Measurements from ENCODE around the gene MYOF. TPM values are rescaled to one million over a fixed set of nuclear protein-coding genes. Genes with fewer than 3 reads are reported as not detected.

MYOF gene
- total RNA-seq, 3 donors from 2014 or later, result 55.0 to 90.7 (median 85.5) TPM

DNA sequence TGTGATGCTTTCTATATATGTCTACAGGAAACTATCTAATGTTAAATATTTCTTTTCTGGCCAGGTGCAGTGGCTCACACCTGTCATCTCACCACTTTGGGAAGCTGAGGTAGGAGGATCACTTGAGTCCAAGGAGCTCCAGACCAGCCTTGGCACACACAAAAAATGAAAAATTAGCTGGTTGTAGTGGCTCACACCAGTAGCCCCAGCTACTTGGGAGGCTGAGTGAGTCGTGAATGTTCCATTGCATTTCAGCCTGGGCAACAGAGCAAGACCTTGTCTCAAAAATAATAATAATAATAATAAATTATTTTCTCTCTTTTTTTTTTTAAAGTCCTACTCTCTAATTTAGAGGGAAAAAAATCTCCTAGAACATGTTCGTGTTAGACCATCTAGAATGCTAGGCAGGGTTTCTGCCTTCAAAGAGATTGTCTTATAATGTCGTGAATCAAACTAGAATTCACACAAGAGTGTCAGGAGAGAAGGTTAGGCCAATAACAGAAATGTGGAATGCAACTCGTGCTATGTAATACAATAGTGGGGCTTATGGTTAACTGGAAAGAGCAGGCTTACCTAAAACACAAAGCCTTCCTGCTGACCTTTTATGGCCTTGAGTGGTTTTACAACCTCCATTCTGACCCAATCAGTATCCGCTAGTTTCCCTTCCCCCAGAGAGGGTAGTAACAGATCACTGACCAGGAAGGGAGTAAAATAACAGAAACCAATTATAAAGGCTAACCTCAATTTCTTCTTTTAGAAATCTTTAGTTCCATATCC lies 46.3 kb downstream of the MYOF start:
- Histone ChIP-seq H3K36me3 (ENCODE audit: low read depth) (no peaks in the 10 kb centered on the region), H3K4me1 (ENCODE audit: low read depth) (peaks cover 19% of the 10 kb centered on the region), H3K4me3 (no peak overlapping the region), H3K9me3 (no peaks in the 10 kb centered on the region)
- TF ChIP-seq, protein P1, sequence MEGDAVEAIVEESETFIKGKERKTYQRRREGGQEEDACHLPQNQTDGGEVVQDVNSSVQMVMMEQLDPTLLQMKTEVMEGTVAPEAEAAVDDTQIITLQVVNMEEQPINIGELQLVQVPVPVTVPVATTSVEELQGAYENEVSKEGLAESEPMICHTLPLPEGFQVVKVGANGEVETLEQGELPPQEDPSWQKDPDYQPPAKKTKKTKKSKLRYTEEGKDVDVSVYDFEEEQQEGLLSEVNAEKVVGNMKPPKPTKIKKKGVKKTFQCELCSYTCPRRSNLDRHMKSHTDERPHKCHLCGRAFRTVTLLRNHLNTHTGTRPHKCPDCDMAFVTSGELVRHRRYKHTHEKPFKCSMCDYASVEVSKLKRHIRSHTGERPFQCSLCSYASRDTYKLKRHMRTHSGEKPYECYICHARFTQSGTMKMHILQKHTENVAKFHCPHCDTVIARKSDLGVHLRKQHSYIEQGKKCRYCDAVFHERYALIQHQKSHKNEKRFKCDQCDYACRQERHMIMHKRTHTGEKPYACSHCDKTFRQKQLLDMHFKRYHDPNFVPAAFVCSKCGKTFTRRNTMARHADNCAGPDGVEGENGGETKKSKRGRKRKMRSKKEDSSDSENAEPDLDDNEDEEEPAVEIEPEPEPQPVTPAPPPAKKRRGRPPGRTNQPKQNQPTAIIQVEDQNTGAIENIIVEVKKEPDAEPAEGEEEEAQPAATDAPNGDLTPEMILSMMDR (IDR thresholded peaks at IDR 0.05), result no peak
- no peak for DNase-seq
- intact Hi-C loops (cut with DNase I, micrococcal nuclease), result loop anchor here in 1 of 2 donors (10.0 kb wide), 1 partner anchor 51 kb away; no protein-coding TSS in a partner anchor
- ATAC-seq, result peak; percentile 53

DNA sequence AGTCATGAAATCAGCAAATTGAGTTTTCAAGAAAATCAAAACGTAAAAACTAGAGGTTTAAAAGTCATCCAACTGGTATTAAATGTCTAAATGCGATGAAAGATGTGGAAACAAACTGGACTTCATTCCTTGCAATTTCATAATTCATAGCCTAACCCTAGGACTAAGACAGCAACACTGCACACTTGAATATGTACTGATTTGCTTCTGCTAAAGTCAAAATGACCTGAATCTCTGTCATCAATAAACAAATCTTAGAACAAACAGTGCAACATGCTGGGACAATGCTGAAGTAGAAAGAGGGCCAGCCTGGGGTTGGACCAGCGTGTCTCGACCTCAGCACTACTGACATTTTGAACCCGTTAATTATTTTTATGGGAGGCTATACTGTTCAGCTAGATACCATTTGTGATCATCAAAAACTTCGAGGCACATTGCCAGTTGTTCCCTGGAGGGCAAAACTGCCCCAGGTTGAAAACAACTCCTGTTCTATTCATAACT lies 47.1 kb downstream of the MYOF start:
- peaks cover 17% of the 10 kb centered on the region for H3K4me1 ChIP-seq (ENCODE audit: low read depth)

DNA sequence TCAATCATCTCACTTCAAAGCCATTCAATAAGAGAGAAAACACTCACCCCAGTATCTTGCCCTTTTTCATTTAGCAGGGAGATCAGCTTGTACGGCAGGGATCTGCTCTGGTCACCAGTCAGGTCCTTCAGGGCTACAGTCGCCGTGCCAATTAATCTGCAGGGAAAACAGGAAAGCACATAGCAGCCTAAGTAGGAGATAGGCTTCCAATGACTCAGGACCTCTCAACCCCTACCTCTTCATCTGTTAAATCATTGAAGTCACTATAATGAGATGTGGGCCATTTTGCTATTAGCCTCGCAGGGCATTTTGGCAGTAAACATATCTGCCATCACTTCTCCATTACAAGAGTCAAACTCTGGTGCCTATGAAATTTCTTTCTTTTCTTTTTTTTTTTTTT lies 50.8 kb downstream of the MYOF start:
- TF ChIP-seq, protein P1 (IDR thresholded peaks at IDR 0.05), result no peak
- peaks cover 4% of the 10 kb centered on the region for H3K4me1 ChIP-seq (ENCODE audit: low read depth)
- H3K36me3 ChIP-seq (ENCODE audit: low read depth), result no peaks in the 10 kb centered on the region
- H3K9me3 ChIP-seq, result no peaks in the 10 kb centered on the region
- H3K4me3 ChIP-seq, result no peak overlapping the region
- DNase-seq, result no peak
- intact Hi-C loops (cut with DNase I, micrococcal nuclease), result loop anchor here in 1 of 2 donors (10.0 kb wide), 1 partner anchor 47 kb away; no protein-coding TSS in a partner anchor
- ATAC-seq, result no peak

More for the DNA sequence above, 47.1 kb downstream of the MYOF start:
- ATAC-seq (no peak), DNase-seq (no peak)
- Histone ChIP-seq H3K4me3 (no peak overlapping the region), H3K9me3 (no peaks in the 10 kb centered on the region), H3K36me3 (ENCODE audit: low read depth) (no peaks in the 10 kb centered on the region)
- intact Hi-C loops (cut with DNase I, micrococcal nuclease), result loop anchor here in 1 of 2 donors (10.0 kb wide), 1 partner anchor 50 kb away; no protein-coding TSS in a partner anchor
- TF ChIP-seq, protein P1 (IDR thresholded peaks at IDR 0.05), result no peak

DNA sequence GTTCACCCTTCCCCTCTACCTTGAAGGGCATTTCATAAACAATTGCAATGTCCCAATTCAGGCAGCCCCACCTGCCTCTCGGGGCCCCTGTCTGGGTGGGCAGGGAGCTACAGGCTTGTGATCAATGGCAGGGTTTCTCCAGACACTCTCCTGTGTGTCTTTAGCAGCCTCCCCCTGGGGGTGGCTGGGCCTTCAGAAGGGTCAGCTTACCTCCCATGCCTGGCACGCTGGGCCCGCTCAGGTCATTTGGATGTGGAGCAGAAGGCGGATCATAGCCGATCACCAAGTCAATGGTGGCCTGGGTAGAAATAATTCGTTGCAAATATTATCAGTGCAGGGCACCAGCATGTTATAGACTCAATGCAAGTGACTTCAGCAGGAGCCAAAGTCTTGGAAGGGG lies 56.3 kb downstream of the MYOF start:
- TF ChIP-seq, protein P1 (IDR thresholded peaks at IDR 0.05), result no peak
- Histone ChIP-seq H3K4me3 (no peak overlapping the region), H3K36me3 (ENCODE audit: low read depth) (no peaks in the 10 kb centered on the region), H3K9me3 (no peaks in the 10 kb centered on the region), H3K4me1 (ENCODE audit: low read depth) (peaks cover 7% of the 10 kb centered on the region)
- DNase-seq (no peak), ATAC-seq (no peak)
- intact Hi-C loops (cut with DNase I, micrococcal nuclease), result no loop called here

DNA sequence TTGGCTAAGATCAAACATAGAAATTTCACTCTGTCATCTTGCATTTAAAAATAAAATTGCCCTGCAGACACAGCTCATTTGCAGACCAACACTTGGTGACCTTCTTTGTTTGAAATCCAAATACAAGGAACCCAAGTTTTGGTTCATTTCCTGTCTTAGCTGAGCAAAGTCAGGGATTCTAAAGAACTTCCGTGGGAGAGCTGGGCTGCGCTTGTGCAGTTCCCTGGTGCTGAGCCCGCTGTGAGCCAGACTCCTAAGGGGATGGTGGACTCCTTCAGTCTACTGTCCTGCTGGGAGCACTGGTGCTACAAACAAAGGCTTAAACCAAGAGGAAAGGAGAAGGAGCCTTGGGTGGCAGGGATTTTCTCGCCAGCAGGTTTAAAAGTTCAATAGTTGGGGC lies 60.0 kb downstream of the MYOF start:
- DNase-seq (no peak), ATAC-seq (peak; percentile 27)
- H3K4me3 ChIP-seq, result no peak overlapping the region
- no peaks in the 10 kb centered on the region for H3K9me3 ChIP-seq
- TF ChIP-seq, protein P1 (IDR thresholded peaks at IDR 0.05), result no peak
- H3K36me3 ChIP-seq (ENCODE audit: low read depth), result no peaks in the 10 kb centered on the region
- intact Hi-C loops (cut with DNase I, micrococcal nuclease), result no loop called here
- H3K4me1 ChIP-seq (ENCODE audit: low read depth), result peaks cover 13% of the 10 kb centered on the region
